ENCODE measurements around the gene PGRMC2. TPM values are rescaled to one million over a fixed set of nuclear protein-coding genes. Genes with fewer than 3 reads are reported as not detected.
A peak's percentile ranks its signal among the peaks of the same experiment; 100 is the strongest.

The PGRMC2 gene
- total RNA-seq, 2 donors from 2014 or later = 21.2 to 36.3 TPM

DNA sequence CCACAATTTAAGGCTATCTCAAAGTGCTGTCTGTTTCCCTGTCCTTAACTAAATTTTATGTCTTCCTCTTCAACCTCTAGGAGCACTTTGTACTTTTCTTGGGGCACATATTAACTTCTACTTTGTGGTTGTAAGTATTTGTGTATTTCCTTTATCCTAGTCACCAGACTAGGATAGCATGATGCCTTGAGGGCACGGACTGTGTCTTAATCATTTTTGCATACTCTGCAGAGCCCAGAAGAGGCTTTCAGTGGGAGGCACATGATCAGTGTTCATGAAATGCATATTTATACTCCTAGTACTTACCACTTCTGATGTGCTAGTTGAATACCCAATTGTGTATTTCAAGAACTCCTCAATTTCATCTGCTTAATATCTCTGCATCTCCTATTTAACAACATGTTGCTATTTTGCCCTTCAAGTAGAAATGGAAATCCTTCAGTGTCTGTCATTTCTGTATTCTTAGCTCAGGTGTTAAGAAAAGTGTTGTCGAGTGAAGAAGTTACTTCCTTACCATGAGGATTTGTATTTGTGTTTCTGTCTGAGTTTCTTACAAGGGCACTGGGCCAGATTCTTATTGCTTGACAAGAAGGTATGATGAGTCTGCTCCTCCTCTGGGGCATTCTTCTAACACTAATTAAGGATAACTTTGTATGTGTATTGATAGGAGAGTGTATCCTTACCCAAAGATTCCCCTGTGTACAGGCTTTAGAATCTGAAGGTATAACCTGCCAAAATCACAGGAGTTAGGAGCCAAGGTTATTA, 28.3 kb upstream of the PGRMC2 start:
- Histone ChIP-seq H3K36me3 (no peaks in the 10 kb centered on the region), H3K27me3 (no peaks in the 10 kb centered on the region), H3K4me3 (no peak overlapping the region), H3K4me1 (no peaks in the 10 kb centered on the region), H3K27ac (no peak overlapping the region), H3K9me3 (no peaks in the 10 kb centered on the region)
- no peak for DNase-seq (ENCODE audit: low spot score)
- TF ChIP-seq, protein P1, sequence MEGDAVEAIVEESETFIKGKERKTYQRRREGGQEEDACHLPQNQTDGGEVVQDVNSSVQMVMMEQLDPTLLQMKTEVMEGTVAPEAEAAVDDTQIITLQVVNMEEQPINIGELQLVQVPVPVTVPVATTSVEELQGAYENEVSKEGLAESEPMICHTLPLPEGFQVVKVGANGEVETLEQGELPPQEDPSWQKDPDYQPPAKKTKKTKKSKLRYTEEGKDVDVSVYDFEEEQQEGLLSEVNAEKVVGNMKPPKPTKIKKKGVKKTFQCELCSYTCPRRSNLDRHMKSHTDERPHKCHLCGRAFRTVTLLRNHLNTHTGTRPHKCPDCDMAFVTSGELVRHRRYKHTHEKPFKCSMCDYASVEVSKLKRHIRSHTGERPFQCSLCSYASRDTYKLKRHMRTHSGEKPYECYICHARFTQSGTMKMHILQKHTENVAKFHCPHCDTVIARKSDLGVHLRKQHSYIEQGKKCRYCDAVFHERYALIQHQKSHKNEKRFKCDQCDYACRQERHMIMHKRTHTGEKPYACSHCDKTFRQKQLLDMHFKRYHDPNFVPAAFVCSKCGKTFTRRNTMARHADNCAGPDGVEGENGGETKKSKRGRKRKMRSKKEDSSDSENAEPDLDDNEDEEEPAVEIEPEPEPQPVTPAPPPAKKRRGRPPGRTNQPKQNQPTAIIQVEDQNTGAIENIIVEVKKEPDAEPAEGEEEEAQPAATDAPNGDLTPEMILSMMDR (IDR thresholded peaks at IDR 0.05) = no peak

DNA sequence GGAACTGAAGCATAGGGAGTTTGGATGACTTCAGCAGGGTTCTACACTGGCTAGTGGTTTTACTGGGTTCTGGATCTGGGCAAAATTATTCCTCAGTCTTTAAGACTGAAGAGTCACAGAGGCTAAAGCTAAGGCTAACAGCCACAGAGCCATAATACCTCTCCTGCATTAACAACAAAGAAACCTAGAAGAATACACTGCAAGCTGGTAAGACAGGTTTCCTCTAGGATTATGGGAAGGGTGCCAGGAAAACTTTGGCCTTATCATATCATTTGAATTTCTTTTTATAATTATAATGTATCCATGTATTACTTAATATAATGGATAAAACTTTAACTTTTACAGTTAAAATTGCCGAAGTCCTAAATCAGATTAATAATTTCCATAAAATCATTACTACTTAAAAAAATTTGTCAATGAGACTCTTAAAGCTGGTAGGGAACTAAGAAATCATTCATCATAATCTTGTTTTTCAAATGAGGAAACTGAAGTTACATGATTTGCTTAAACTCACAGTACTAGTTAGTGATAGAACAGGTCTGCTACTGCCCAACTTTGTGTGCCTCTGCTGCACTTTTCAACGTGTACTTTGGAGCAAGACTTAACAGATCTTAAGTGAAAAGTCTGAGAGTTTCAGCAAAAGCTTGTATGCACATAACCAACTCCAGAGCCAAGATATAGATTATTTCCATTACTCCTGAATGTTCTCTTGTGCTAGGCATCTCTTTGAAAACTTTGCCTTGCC, 24.2 kb upstream of the PGRMC2 start:
- Histone ChIP-seq H3K36me3 (no peaks in the 10 kb centered on the region), H3K9me3 (no peaks in the 10 kb centered on the region), H3K27me3 (no peaks in the 10 kb centered on the region), H3K4me3 (no peak overlapping the region), H3K4me1 (peaks cover 0 to 20% of the 10 kb centered on the region in 2 donors), H3K27ac (no peak overlapping the region)
- no peak for DNase-seq (ENCODE audit: low spot score)
- TF ChIP-seq, protein P1 (IDR thresholded peaks at IDR 0.05) = no peak

DNA sequence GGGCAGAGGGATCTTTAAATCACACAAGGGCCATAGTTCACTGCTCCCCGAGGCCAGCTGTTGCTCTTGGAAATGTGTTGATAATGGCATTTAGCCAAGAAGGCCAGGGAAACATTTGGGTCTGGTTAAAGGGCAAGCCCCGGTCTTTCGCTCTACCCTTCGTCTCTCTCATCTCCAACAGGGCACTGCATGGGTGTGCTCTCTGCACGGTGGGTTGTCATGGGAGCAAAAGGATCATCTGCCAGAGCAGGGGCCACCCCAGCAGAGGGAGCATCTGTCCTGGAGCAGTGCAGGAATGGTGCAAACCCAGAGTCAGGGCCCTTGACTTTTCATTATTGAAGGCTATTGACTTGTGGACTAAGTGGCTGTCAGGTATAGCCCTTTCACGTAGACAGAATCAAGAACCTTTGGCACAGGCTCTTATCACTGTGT, 22.7 kb upstream of the PGRMC2 start:
- no peaks in the 10 kb centered on the region for H3K27me3 ChIP-seq
- no peaks in the 10 kb centered on the region for H3K36me3 ChIP-seq
- H3K4me1 ChIP-seq = peaks cover 0 to 20% of the 10 kb centered on the region in 2 donors
- no peak for DNase-seq (ENCODE audit: low spot score)
- peak overlapping the region in 1 of 2 donors; percentile 55 for H3K27ac ChIP-seq
- H3K4me3 ChIP-seq = no peak overlapping the region
- TF ChIP-seq, protein P1 (IDR thresholded peaks at IDR 0.05) = peak in 1 of 2 donors; percentile 59
- no peaks in the 10 kb centered on the region for H3K9me3 ChIP-seq

DNA sequence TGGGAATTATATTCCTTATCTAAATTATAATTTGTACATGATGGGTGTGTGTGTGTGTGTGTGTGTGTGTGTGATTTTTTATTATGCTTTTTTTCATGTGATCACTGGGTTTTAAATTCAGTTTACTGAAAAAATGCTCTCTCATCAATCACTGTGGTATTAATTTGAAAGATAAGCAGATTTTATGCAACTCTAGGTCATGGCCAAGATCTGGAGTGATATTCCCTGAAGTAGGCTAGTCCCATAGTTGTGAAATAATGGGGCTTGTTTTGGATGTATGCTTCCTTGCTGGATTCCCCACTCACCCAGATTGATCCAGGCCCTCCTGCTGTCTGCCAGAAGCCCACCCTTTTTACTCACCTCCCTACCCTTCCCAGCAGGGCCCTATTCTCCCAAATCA, 22.0 kb upstream of the PGRMC2 start:
- H3K27me3 ChIP-seq = no peaks in the 10 kb centered on the region
- peaks cover 0 to 20% of the 10 kb centered on the region in 2 donors for H3K4me1 ChIP-seq
- no peak for DNase-seq (ENCODE audit: low spot score)
- TF ChIP-seq, protein P1 (IDR thresholded peaks at IDR 0.05) = no peak
- H3K9me3 ChIP-seq = no peaks in the 10 kb centered on the region
- no peaks in the 10 kb centered on the region for H3K36me3 ChIP-seq
- H3K4me3 ChIP-seq = no peak overlapping the region
- peak overlapping the region in 1 of 2 donors; percentile 55 for H3K27ac ChIP-seq

DNA sequence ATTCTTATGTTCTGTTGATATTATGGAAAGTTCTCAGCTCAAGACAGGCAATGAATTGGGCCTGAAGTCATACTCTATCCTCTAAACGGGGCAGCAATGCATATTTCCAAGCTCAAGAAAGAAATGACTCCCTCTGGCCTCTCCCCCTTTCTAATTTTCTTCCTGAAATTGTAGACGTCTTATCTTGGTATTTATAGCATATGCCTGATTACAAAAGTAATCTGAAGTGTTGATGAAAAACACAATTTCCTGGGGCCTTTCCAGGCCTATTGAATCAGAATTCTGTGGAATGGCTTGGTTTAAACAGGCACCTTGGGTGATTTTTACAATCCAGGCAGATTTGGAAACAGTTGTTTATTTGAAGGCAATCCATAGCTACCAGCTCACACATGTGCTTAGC, 21.4 kb upstream of the PGRMC2 start:
- Histone ChIP-seq H3K4me3 (no peak overlapping the region), H3K36me3 (no peaks in the 10 kb centered on the region), H3K9me3 (no peaks in the 10 kb centered on the region), H3K4me1 (peaks cover 0 to 20% of the 10 kb centered on the region in 2 donors), H3K27me3 (no peaks in the 10 kb centered on the region), H3K27ac (peak overlapping the region; percentile 29 to 55)
- no peak for DNase-seq (ENCODE audit: low spot score)
- TF ChIP-seq, protein P1 (IDR thresholded peaks at IDR 0.05) = no peak
